Pancreas (tissue), 10 donors: ENCODE data around the gene PRICKLE2. TPM values are rescaled to one million over a fixed set of nuclear protein-coding genes. Genes with fewer than 3 reads are reported as not detected.

Experiments
- ATAC-seq, 4 donors: fragments of 200-7000 bp; cut with Tn5 transposase; one replicate each; pipeline versions ENCODE4 v1.8.0 to v1.9.1; 2020; ENCODE audit warnings: mild to moderate bottlenecking in 4 of 4, moderate library complexity in 4 of 4
- DNase-seq, 6 donors: peaks; one replicate each; pipeline ENCODE4 v3.0.0-alpha.2; 2020
- FAIRE-seq: peaks from 2 replicates; lab custom pipeline; 2012; peaks lifted over from hg19 to GRCh38; lab: Jason Lieb, UNC
- H3K27ac ChIP-seq, 4 donors: fragments of 200-600 bp; sonication (generic); 1 replicate in 3 of 4; 2 replicates in 1 of 4; pipeline versions ENCODE4 v1.5.0 to v1.8.0; 2020
- H3K27me3 ChIP-seq, 4 donors: fragments of 200-600 bp; one replicate each; pipeline ENCODE4 v1.8.0; 2021
- H3K36me3 ChIP-seq, 3 donors: fragments of 200-600 bp; sonication (generic) in 1 of 3; one replicate each; pipeline versions ENCODE4 v1.5.0 to v1.8.0; 2020 to 2021
- H3K4me1 ChIP-seq, 3 donors: fragments of 200-600 bp; one replicate each; pipeline ENCODE4 v1.8.0; 2021
- H3K4me3 ChIP-seq, 4 donors: fragments of 200-600 bp; sonication (generic) in 2 of 4; one replicate each; pipeline versions ENCODE4 v1.5.0 to v1.8.0; 2020 to 2021
- H3K9me3 ChIP-seq, 4 donors: fragments of 200-600 bp; one replicate each; pipeline ENCODE4 v1.8.0; 2021
- WGBS, 2 donors: extraction: QIAGEN DNeasy Blood & Tissue Kit; methylation state at CpG; one replicate each; pipeline ENCODE4 v1.1.7; 2013; 5-methylcytosine and 5-hydroxymethylcytosine counted together
- intact Hi-C, 3 donors: fragments of 100-400 bp; cut with DNase I; formaldehyde crosslinking; loops; one replicate each; pipeline versions ENCODE4 v1.11.1 to v1.14.2; 2022
- polyA plus RNA-seq, 2 donors: library from polyadenylated mRNA; stranded (reverse); fragments of 200-250 nt; gene quantifications; one replicate each; pipeline ENCODE4 v1.2.3, GENCODE V29; 2013
- total RNA-seq, 6 donors: library from RNA; stranded (reverse); fragmentation: NEBNext Ultra II Directional in 4 of 6; extraction: Animal tissue kit (Norgen Biotek cat#: 25700) in 4 of 6; gene quantifications; one replicate each; pipeline versions ENCODE4 v1.2.1 to v1.2.4, GENCODE V29; 2021 to 2023
- TF ChIP-seq, protein P1 (sequence below), 4 donors: fragments of 200-600 bp; sonication (generic) in 3 of 4; IDR thresholded peaks; one replicate each; pipeline versions ENCODE4 v1.5.0 to v1.8.0; 2021; ENCODE audit warnings: antibody characterized with exemption in 4 of 4
- donor health status: healthy with polysubstance abuse.
- donor health status: DM: no; HTN: no; CAD: no; lungs with moderate emphysema.
- donor health status: DM: no; HTN: no; CAD: no.
- donor health status: control.
- donor health status: control.
- donor health status: Bipolar disorder and iron deficiency.
- donor health status: DM: yes; HTN: yes; CAD: no.
- donor health status: DM: no; HTN: no; CAD: no.
- donor health status: DM: no; HTN: no; CAD: no.
- donor health status: DM: yes; HTN: yes; CAD: no.

The PRICKLE2 gene
- total and polyA plus RNA-seq, 8 donors: 1.5 to 13.9 (median 7.2) TPM

DNA sequence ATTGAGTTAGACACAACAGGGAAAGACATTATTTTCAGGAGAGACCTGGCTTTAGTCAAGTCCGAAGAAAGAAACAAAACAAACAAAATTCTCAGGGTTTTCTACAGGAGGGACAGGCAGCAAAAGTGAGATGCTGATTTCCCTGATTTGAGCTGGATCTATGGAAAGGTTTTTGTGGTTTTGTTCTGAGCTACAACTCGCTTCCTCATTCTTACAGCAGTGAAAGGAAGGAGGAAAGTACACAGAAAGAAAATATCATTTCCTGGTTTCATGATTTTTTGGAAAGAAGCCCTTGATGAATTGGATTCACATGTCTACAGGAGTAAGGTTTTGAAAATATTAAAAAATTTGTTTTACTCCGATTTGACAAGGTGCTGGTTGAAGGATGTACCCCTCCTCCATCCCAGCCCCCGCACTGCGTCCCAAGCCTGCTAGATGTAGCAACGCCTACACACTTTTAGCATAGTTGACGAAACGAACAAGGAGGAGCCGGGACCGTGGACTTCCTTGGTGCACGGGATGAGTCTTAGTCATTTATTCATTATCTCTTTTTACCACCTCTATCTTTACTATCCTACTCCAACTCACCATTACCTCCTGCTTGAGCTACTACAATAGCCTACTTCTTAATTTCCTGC is 10.8 kb downstream of the PRICKLE2 start:
- Histone ChIP-seq H3K4me1 (peaks cover 0 to 12% (median 0%) of the 10 kb centered on the region in 3 donors), H3K27ac (peak overlapping the region; percentile 51 to 80 (median 68)), H3K9me3 (peaks cover 0 to 3% (median 0%) of the 10 kb centered on the region in 4 donors), H3K27me3 (no peaks in the 10 kb centered on the region), H3K36me3 (no peaks in the 10 kb centered on the region), H3K4me3 (peak overlapping the region in 1 of 4 donors; percentile 2)
- intact Hi-C loops: no loop called here
- FAIRE-seq (no peak), ATAC-seq (peak in 3 of 4 donors; percentile 47 to 59 (median 53)), DNase-seq (peak in 1 of 6 donors; percentile 32)
- WGBS, 2 donors: 71 to 76% methylated on average over 11 of the region's 11 CpGs
- TF ChIP-seq, protein P1, sequence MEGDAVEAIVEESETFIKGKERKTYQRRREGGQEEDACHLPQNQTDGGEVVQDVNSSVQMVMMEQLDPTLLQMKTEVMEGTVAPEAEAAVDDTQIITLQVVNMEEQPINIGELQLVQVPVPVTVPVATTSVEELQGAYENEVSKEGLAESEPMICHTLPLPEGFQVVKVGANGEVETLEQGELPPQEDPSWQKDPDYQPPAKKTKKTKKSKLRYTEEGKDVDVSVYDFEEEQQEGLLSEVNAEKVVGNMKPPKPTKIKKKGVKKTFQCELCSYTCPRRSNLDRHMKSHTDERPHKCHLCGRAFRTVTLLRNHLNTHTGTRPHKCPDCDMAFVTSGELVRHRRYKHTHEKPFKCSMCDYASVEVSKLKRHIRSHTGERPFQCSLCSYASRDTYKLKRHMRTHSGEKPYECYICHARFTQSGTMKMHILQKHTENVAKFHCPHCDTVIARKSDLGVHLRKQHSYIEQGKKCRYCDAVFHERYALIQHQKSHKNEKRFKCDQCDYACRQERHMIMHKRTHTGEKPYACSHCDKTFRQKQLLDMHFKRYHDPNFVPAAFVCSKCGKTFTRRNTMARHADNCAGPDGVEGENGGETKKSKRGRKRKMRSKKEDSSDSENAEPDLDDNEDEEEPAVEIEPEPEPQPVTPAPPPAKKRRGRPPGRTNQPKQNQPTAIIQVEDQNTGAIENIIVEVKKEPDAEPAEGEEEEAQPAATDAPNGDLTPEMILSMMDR (IDR thresholded peaks at IDR 0.05): no peak

DNA sequence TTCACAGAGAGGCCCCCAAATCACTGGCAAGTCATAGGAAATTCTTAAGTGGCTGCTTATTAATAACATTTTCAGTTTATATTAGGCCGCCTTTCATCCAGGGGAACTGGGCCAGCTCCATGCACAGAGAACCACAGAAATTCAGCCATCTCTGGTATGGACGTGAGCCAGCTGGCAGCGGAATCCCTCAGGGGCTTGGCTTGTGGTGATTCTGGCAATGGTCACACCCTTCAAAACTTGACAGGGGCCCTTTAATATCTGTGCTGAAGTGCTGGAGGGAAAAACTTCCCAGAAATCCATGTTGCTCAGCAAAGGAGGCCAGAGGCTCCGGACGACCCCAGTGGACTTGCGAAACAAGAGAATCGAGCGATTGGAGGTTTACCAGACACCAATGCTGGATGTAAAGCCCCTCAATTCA is 11.3 kb downstream of the PRICKLE2 start:
- H3K36me3 ChIP-seq: no peaks in the 10 kb centered on the region
- H3K4me3 ChIP-seq: peak overlapping the region in 1 of 4 donors; percentile 2
- H3K4me1 ChIP-seq: peaks cover 0 to 12% (median 0%) of the 10 kb centered on the region in 3 donors
- DNase-seq: peak in 4 of 6 donors; percentile 33 to 62 (median 51)
- peaks cover 0 to 3% (median 0%) of the 10 kb centered on the region in 4 donors for H3K9me3 ChIP-seq
- FAIRE-seq: no peak
- ATAC-seq: peak; percentile 56 to 74 (median 65)
- H3K27me3 ChIP-seq: no peaks in the 10 kb centered on the region
- 53 to 61% methylated on average over 8 of the region's 8 CpGs for WGBS, 2 donors
- intact Hi-C loops: no loop called here
- TF ChIP-seq, protein P1 (IDR thresholded peaks at IDR 0.05): no peak
- peak overlapping the region; percentile 51 to 80 (median 68) for H3K27ac ChIP-seq

DNA sequence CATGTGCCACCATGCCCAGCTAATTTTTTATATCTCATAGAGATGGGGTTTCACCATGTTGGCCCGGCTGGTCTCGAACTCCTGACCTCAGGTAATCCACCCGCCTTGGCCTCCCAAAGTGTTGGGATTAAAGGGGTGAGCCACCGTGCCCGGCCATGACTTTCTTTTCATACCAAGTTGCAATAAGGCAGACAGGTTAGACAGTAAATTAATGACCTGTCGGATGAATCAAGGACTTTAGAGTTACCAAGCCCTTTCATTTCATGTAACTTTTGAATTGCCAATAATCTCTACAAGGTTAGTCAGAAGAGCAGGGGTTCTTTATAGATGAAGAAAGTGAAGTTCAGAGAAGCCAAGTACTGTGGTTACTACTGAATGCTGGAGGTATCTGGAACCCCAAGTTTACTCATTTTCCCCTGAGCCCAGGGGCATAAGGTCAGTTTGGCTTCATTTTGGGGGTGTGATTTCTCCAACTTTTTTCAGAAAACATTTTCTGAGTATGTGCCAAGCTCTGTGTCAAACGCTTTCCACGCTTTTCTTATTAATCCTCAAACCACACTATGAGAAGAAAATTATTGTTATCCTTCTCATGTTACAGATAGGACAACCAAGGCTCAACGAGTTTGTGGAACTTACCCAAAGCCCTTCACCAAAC is 11.9 kb downstream of the PRICKLE2 start:
- 81 to 83% methylated on average over 9 of the region's 9 CpGs for WGBS, 2 donors
- no peaks in the 10 kb centered on the region for H3K36me3 ChIP-seq
- TF ChIP-seq, protein P1 (IDR thresholded peaks at IDR 0.05): no peak
- peaks cover 0 to 3% (median 0%) of the 10 kb centered on the region in 4 donors for H3K9me3 ChIP-seq
- DNase-seq (no peak), FAIRE-seq (no peak), ATAC-seq (no peak)
- H3K27ac ChIP-seq: peak overlapping the region in 3 of 4 donors; percentile 66 to 80 (median 71)
- no peaks in the 10 kb centered on the region for H3K27me3 ChIP-seq
- peaks cover 0 to 12% (median 0%) of the 10 kb centered on the region in 3 donors for H3K4me1 ChIP-seq
- no peak overlapping the region for H3K4me3 ChIP-seq
- intact Hi-C loops: no loop called here

DNA sequence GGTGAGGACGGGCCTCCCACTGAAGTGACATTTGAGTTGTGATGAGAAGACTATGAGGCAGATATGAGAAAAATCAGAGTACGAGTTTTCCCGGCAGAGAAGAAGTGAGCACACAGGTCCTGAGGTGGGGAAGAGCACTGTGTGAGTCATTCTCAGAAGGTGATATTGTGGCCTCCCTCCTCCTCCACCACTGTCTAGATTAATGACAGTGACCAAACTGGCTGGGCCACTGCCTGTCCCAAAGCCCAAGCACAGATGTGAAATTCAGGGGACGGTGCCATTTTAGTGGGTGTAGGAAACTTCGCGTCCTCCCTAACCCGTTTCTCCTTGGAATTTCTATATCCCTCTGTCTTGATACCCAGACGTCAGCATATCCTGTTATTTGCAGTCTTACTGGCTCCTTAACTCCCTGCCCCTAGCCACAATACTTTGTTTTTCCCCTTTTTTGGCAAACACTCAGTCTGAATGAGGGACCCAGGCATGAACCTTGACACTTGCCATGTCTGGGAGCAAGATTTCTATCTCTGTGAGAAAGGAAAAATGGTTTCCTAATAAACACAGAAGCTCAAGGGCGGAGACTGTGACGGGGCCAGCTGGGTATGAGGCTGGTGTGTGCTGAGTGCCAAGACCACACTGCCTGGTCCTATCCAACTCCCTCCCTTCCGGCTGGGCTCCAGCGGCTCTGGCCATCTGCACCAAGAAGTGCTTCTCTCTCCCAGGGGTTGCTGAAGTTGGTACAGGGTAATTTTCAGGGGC is 15.2 kb downstream of the PRICKLE2 start:
- Histone ChIP-seq H3K4me3 (no peak overlapping the region), H3K27me3 (no peaks in the 10 kb centered on the region), H3K36me3 (no peaks in the 10 kb centered on the region), H3K27ac (no peak overlapping the region), H3K4me1 (peaks cover 0 to 12% (median 0%) of the 10 kb centered on the region in 3 donors), H3K9me3 (no peaks in the 10 kb centered on the region)
- TF ChIP-seq, protein P1 (IDR thresholded peaks at IDR 0.05): no peak
- intact Hi-C loops: no loop called here
- WGBS, 2 donors: 75 to 76% methylated on average over 12 of the region's 12 CpGs
- peak; percentile 57 to 76 (median 62) for ATAC-seq
- peak in 4 of 6 donors; percentile 45 to 60 (median 55) for DNase-seq
- FAIRE-seq: no peak
